Muscle layer of colon (tissue), 2 donors: ENCODE measurements around the gene WDR93.

Experiments
- H3K27ac ChIP-seq: one replicate; pipeline ENCODE4 v1.7.0; 2013; ENCODE audit warnings: low read depth, mild to moderate bottlenecking, low read length, moderate library complexity
- H3K27me3 ChIP-seq, 2 donors: one replicate each; pipeline ENCODE4 v1.7.0; 2013; ENCODE audit warnings: low read length in 2 of 2, mild to moderate bottlenecking in 2 of 2; ENCODE audit not compliant: insufficient read depth in 2 of 2, control insufficient read depth in 1 of 2
- H3K36me3 ChIP-seq: one replicate; pipeline ENCODE4 v1.7.0; 2013; ENCODE audit warnings: mild to moderate bottlenecking, low read length; ENCODE audit not compliant: insufficient read depth
- H3K4me1 ChIP-seq: one replicate; pipeline ENCODE4 v1.7.0; 2013; ENCODE audit warnings: mild to moderate bottlenecking, low read length; ENCODE audit not compliant: insufficient read depth
- H3K4me3 ChIP-seq, 2 donors: one replicate each; pipeline ENCODE4 v1.7.0; 2013; ENCODE audit warnings: low read length in 2 of 2, low read depth in 1 of 2, mild to moderate bottlenecking in 1 of 2, moderate library complexity in 1 of 2
- H3K9ac ChIP-seq: one replicate; pipeline ENCODE4 v1.7.0; 2013; ENCODE audit warnings: low read length
- H3K9me3 ChIP-seq: one replicate; pipeline ENCODE4 v1.7.0; 2013; ENCODE audit warnings: mild to moderate bottlenecking, low read length
- donor health status: abdominal sarcoma.
- donor health status: Adenocarcinoma of cecum.

Gene WDR93

GRCh38 chr15:89695198-89695597 is 4.6 kb downstream of the WDR93 start:
- Histone ChIP-seq H3K27ac (no peak overlapping the region), H3K4me3 (no peak overlapping the region), H3K4me1 (no peaks in the 10 kb centered on the region), H3K9me3 (no peaks in the 10 kb centered on the region), H3K9ac (no peak overlapping the region), H3K27me3 (no peaks in the 10 kb centered on the region), H3K36me3 (no peaks in the 10 kb centered on the region)

GRCh38 chr15:89704411-89704810 is 13.8 kb downstream of the WDR93 start:
- Histone ChIP-seq H3K27ac (no peak overlapping the region), H3K9me3 (no peaks in the 10 kb centered on the region), H3K9ac (no peak overlapping the region), H3K27me3 (peaks cover 4 to 5% of the 10 kb centered on the region in 2 donors), H3K4me1 (no peaks in the 10 kb centered on the region), H3K36me3 (no peaks in the 10 kb centered on the region), H3K4me3 (no peak overlapping the region)

DNA sequence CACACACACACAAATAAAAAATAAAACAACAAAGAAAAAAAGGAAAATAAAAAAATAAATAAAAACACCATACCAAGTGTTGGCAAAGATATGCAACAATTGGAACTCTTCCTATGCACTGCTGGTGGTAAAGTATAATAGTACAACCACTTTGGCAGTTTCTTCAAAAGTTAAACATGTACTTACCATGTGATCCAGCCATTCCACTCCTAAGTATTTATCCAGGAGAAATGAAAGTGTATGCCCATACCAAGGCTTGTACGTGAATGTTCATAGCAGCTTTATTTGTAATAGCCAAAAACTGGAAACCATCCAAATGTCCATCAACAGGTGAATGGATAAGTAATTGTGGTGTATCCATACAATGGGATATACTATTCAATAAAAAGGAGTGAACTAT is 17.0 kb downstream of the WDR93 start:
- Histone ChIP-seq H3K4me1 (no peaks in the 10 kb centered on the region), H3K9ac (no peak overlapping the region), H3K9me3 (no peaks in the 10 kb centered on the region), H3K36me3 (no peaks in the 10 kb centered on the region), H3K27me3 (no peaks in the 10 kb centered on the region), H3K4me3 (no peak overlapping the region), H3K27ac (no peak overlapping the region)

DNA sequence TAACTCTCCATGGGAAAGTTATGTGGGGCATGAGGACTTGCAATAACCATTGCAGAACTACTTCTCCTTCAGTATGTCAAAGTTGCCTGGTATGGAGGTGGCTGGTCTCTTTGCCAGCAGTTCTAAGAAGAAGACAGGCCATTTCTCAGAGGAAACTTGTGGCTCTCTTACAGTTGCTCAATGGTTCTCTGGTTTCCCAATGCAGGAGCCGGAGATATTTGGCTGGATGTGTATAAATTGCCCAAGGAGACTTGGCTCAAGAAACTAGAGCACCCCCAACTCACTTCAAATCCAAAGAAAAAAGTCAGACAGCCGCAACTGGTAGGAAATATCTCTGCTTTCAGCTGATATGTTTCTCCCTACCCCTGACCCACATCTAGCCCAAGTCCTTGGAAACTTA is 24.2 kb downstream of the WDR93 start:
- Histone ChIP-seq H3K27me3 (no peaks in the 10 kb centered on the region), H3K36me3 (no peaks in the 10 kb centered on the region), H3K9me3 (no peaks in the 10 kb centered on the region), H3K27ac (no peak overlapping the region), H3K9ac (no peak overlapping the region), H3K4me1 (no peaks in the 10 kb centered on the region), H3K4me3 (no peak overlapping the region)

DNA sequence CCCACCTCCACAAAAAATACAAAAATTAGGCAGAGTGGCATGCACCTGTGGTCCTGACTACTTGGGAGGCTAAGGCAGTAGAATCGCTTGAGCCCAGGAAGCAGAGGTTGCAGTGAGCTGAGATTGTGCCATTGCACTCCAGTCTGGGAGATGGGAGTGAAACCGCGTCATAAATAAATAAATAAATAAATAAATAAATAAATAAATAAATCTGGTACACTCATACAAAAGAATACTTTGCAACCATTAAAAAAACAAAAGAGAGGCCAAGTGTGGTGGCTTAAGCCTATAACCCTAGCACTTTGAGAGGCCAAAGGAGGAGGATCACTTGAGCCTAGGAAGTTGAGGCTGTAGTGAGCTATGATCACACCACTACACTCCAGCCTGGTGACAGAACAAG is 32.4 kb downstream of the WDR93 start:
- H3K4me3 ChIP-seq, result no peak overlapping the region
- H3K36me3 ChIP-seq, result no peaks in the 10 kb centered on the region
- no peaks in the 10 kb centered on the region for H3K27me3 ChIP-seq

GRCh38 chr15:89724621-89725020 is 34.0 kb downstream of the WDR93 start:
- Histone ChIP-seq H3K4me3 (no peak overlapping the region), H3K27ac (no peak overlapping the region), H3K36me3 (no peaks in the 10 kb centered on the region), H3K4me1 (no peaks in the 10 kb centered on the region), H3K27me3 (no peaks in the 10 kb centered on the region), H3K9ac (no peak overlapping the region), H3K9me3 (no peaks in the 10 kb centered on the region)

More for the DNA sequence above, 32.4 kb downstream of the WDR93 start:
- no peaks in the 10 kb centered on the region for H3K9me3 ChIP-seq
- no peak overlapping the region for H3K27ac ChIP-seq
- H3K9ac ChIP-seq, result no peak overlapping the region
- H3K4me1 ChIP-seq, result no peaks in the 10 kb centered on the region

GRCh38 chr15:89725064-89725463 is 34.5 kb downstream of the WDR93 start:
- no peak overlapping the region for H3K9ac ChIP-seq
- H3K9me3 ChIP-seq, result no peaks in the 10 kb centered on the region
- H3K4me3 ChIP-seq, result no peak overlapping the region
- H3K27ac ChIP-seq, result no peak overlapping the region
- H3K4me1 ChIP-seq, result no peaks in the 10 kb centered on the region
- H3K36me3 ChIP-seq, result no peaks in the 10 kb centered on the region
- no peaks in the 10 kb centered on the region for H3K27me3 ChIP-seq

DNA sequence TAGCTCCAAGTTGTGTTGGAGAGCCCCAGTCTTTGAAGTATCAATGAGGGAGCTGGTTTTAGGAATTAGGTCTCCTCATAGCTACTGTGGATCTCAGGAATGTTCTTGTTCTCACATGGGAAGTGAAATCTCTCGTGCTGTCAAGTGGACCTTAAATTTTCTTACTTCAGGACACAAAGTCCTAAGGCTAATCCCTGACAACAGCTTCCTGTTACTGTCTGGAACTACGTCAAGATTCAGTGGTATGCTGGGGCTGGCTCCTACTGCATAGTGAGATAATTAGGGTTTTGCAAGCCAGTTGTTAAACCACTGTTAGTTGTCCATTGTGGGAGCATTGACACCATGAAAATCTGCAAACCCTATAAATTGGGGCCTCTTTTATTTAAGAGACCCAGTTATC is 37.6 kb downstream of the WDR93 start:
- Histone ChIP-seq H3K9ac (no peak overlapping the region), H3K27me3 (no peaks in the 10 kb centered on the region), H3K4me3 (no peak overlapping the region), H3K27ac (no peak overlapping the region), H3K4me1 (no peaks in the 10 kb centered on the region), H3K9me3 (no peaks in the 10 kb centered on the region), H3K36me3 (no peaks in the 10 kb centered on the region)

DNA sequence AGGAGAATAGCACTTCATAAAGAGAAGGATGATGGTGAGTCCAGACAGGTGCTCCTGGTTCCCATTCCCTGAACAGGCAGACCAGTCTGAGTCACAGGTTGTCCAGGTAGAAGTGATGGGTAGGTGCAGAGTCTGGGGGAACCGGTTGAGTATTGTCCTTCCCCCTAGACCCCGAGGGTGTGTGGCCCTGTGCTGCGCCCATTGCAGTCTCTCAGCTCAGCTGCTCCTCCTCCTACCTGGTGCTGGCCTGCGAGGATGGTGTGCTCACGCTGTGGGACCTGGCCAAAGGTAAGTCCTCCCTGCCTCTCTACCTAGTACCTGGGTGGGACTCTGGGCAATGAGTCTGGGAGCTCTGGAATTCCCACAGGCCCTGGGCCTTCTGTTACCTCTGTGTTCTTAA is 40.7 kb downstream of the WDR93 start:
- Histone ChIP-seq H3K27me3 (no peaks in the 10 kb centered on the region), H3K27ac (no peak overlapping the region), H3K4me3 (no peak overlapping the region), H3K36me3 (no peaks in the 10 kb centered on the region), H3K4me1 (no peaks in the 10 kb centered on the region), H3K9me3 (no peaks in the 10 kb centered on the region), H3K9ac (no peak overlapping the region)

- H3K9me3 ChIP-seq, result no peaks in the 10 kb centered on the region
- no peak overlapping the region for H3K27ac ChIP-seq
- no peak overlapping the region for H3K9ac ChIP-seq
- H3K4me3 ChIP-seq, result no peak overlapping the region
- H3K27me3 ChIP-seq, result no peaks in the 10 kb centered on the region
- H3K36me3 ChIP-seq, result no peaks in the 10 kb centered on the region
- H3K4me1 ChIP-seq, result no peaks in the 10 kb centered on the region
These were observed 42.0 kb downstream of the WDR93 start for GRCh38 chr15:89732451-89733172.

DNA sequence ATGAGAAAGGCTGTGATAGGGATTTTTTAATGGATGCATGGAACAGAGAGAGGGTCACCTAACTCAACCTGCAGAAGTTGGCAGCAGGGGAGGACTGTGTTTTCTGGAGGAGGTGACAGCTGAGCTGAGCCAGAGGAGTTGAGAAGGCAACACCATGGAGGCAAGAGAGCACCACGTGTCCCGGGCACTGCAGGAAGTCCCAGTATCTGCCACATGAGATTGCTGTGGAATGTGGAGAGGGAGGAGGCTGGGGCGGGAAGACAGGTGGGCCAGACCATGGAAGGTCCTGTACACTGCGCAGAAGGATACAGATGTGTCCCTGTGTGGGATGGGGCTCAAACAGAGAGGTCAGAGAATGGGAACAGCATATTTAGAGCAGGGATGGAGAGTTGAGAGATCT is 45.2 kb downstream of the WDR93 start:
- H3K4me1 ChIP-seq, result no peaks in the 10 kb centered on the region
- no peak overlapping the region for H3K9ac ChIP-seq
- H3K9me3 ChIP-seq, result no peaks in the 10 kb centered on the region
- H3K27ac ChIP-seq, result no peak overlapping the region
- H3K27me3 ChIP-seq, result no peaks in the 10 kb centered on the region
- H3K4me3 ChIP-seq, result no peak overlapping the region
- H3K36me3 ChIP-seq, result no peaks in the 10 kb centered on the region

DNA sequence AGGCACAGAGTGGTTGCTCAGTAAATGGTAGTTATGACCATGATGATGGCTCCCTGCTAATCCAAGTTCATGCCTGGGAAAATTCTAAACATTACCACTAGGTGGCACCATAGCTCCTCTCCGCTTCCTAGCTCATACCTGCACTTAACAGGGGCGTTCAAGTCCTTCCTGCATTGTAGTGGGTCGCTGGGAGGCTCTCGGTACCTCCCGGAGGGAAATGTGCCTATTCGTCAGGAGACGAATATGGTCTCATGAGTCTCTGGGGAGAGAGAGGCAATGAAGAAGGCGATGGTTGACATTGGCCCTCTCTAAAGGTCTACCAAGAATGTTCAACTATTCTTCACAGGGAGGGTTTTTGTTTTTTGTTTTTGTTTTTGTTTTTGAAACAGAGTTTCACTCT is 49.5 kb downstream of the WDR93 start:
- Histone ChIP-seq H3K36me3 (no peaks in the 10 kb centered on the region), H3K27ac (no peak overlapping the region), H3K4me1 (no peaks in the 10 kb centered on the region), H3K27me3 (no peaks in the 10 kb centered on the region), H3K4me3 (no peak overlapping the region), H3K9me3 (no peaks in the 10 kb centered on the region), H3K9ac (no peak overlapping the region)
